ENCODE measurements around the gene ARID3A.

ARID3A gene

GRCh38 chr19:899336-900042, 26.3 kb upstream of the ARID3A start:
- no peak overlapping the region for H3K9ac ChIP-seq (ENCODE audit: low read depth, low read length, poor library complexity, severe bottlenecking)
- H3K79me2 ChIP-seq (ENCODE audit: insufficient read depth, low read length), result no peaks in the 10 kb centered on the region
- H3K9me3 ChIP-seq (ENCODE audit: insufficient read depth, low read depth, low read length), result no peaks in the 10 kb centered on the region
- H3K4me1 ChIP-seq (ENCODE audit: insufficient read depth, low read length, poor library complexity, severe bottlenecking), result no peaks in the 10 kb centered on the region
- no peaks in the 10 kb centered on the region for H3K36me3 ChIP-seq (ENCODE audit: insufficient read depth, low read length)
- no peak overlapping the region for H3K4me3 ChIP-seq (ENCODE audit: low read length, poor library complexity, severe bottlenecking)
- H3K27me3 ChIP-seq (ENCODE audit: insufficient read depth, low read length, poor library complexity, severe bottlenecking), result no peaks in the 10 kb centered on the region
- H4K20me1 ChIP-seq (ENCODE audit: insufficient read depth, low read length, poor library complexity, severe bottlenecking), result peaks cover 3% of the 10 kb centered on the region
- H3K4me2 ChIP-seq (ENCODE audit: low read depth, low read length, poor library complexity, severe bottlenecking), result no peak overlapping the region
- TF ChIP-seq CTCF (conservative IDR thresholded peaks at IDR 0.05; ENCODE audit: low read length) (no peak), EZH2phosphoT487 (IDR thresholded peaks at IDR 0.05; ENCODE audit: borderline replicate concordance) (no peak)
- H3K9me2 ChIP-seq (replicated peaks; ENCODE audit: low read depth, low read length), result no peaks in the 10 kb centered on the region
- H3F3A ChIP-seq (ENCODE audit: low read depth), result no peaks in the 10 kb centered on the region
- H2AFZ ChIP-seq (ENCODE audit: low read length), result no peak overlapping the region

- Histone ChIP-seq H3K4me1 (ENCODE audit: insufficient read depth, low read length, poor library complexity, severe bottlenecking) (no peaks in the 10 kb centered on the region), H3F3A (ENCODE audit: low read depth) (no peaks in the 10 kb centered on the region), H2AFZ (ENCODE audit: low read length) (no peak overlapping the region), H3K4me3 (ENCODE audit: low read length, poor library complexity, severe bottlenecking) (no peak overlapping the region), H3K9ac (ENCODE audit: low read depth, low read length, poor library complexity, severe bottlenecking) (no peak overlapping the region), H3K9me2 (replicated peaks; ENCODE audit: low read depth, low read length) (no peaks in the 10 kb centered on the region), H3K27me3 (ENCODE audit: insufficient read depth, low read length, poor library complexity, severe bottlenecking) (no peaks in the 10 kb centered on the region), H3K9me3 (ENCODE audit: insufficient read depth, low read depth, low read length) (no peaks in the 10 kb centered on the region), H3K79me2 (ENCODE audit: insufficient read depth, low read length) (no peaks in the 10 kb centered on the region), H3K4me2 (ENCODE audit: low read depth, low read length, poor library complexity, severe bottlenecking) (no peak overlapping the region), H3K36me3 (ENCODE audit: insufficient read depth, low read length) (no peaks in the 10 kb centered on the region), H4K20me1 (ENCODE audit: insufficient read depth, low read length, poor library complexity, severe bottlenecking) (peaks cover 3% of the 10 kb centered on the region)
- TF ChIP-seq CTCF (conservative IDR thresholded peaks at IDR 0.05; ENCODE audit: low read length) (no peak), EZH2phosphoT487 (IDR thresholded peaks at IDR 0.05; ENCODE audit: borderline replicate concordance) (no peak)
Measured at GRCh38 chr19:900043-900301, 25.9 kb upstream of the ARID3A start.

- Histone ChIP-seq H3K4me2 (ENCODE audit: low read depth, low read length, poor library complexity, severe bottlenecking) (no peak overlapping the region), H4K20me1 (ENCODE audit: insufficient read depth, low read length, poor library complexity, severe bottlenecking) (peaks cover 3% of the 10 kb centered on the region), H2AFZ (ENCODE audit: low read length) (no peak overlapping the region), H3K9me3 (ENCODE audit: insufficient read depth, low read depth, low read length) (no peaks in the 10 kb centered on the region), H3K79me2 (ENCODE audit: insufficient read depth, low read length) (no peaks in the 10 kb centered on the region), H3K36me3 (ENCODE audit: insufficient read depth, low read length) (no peaks in the 10 kb centered on the region), H3K4me1 (ENCODE audit: insufficient read depth, low read length, poor library complexity, severe bottlenecking) (no peaks in the 10 kb centered on the region), H3K27me3 (ENCODE audit: insufficient read depth, low read length, poor library complexity, severe bottlenecking) (no peaks in the 10 kb centered on the region), H3K9ac (ENCODE audit: low read depth, low read length, poor library complexity, severe bottlenecking) (no peak overlapping the region), H3F3A (ENCODE audit: low read depth) (no peaks in the 10 kb centered on the region), H3K9me2 (replicated peaks; ENCODE audit: low read depth, low read length) (no peaks in the 10 kb centered on the region), H3K4me3 (ENCODE audit: low read length, poor library complexity, severe bottlenecking) (no peak overlapping the region)
- TF ChIP-seq EZH2phosphoT487 (IDR thresholded peaks at IDR 0.05; ENCODE audit: borderline replicate concordance), result no peak
- TF ChIP-seq CTCF (conservative IDR thresholded peaks at IDR 0.05; ENCODE audit: low read length), result no peak
Measured at GRCh38 chr19:900302-901111, 25.3 kb upstream of the ARID3A start.

Data from Loucy (cell line).